Colonic mucosa (tissue), 4 donors: ENCODE measurements around the gene ZNF641. TPM values are rescaled to one million over a fixed set of nuclear protein-coding genes. Genes with fewer than 3 reads are reported as not detected.

Experiments
- DNase-seq: peaks from one replicate; pipeline ENCODE4 v3.0.0-alpha.2; 2020
- H3K27ac ChIP-seq: fragments of 200-600 bp; one replicate; pipeline ENCODE4 v1.8.0; 2021
- H3K27me3 ChIP-seq: fragments of 200-600 bp; one replicate; pipeline ENCODE4 v1.8.0; 2021
- H3K36me3 ChIP-seq: fragments of 200-600 bp; one replicate; pipeline ENCODE4 v1.8.0; 2021
- H3K4me1 ChIP-seq: fragments of 200-600 bp; one replicate; pipeline ENCODE4 v1.8.0; 2021; ENCODE audit warnings: mild to moderate bottlenecking
- H3K4me3 ChIP-seq: fragments of 200-600 bp; one replicate; pipeline ENCODE4 v1.8.0; 2021
- H3K9ac ChIP-seq, 2 donors: one replicate each; pipeline ENCODE4 v1.7.0; 2013; ENCODE audit warnings: control low read depth in 2 of 2, low read depth in 2 of 2, low read length in 2 of 2
- H3K9me3 ChIP-seq: fragments of 200-600 bp; one replicate; pipeline ENCODE4 v1.8.0; 2021
- intact Hi-C: fragments of 100-400 bp; cut with DNase I; formaldehyde crosslinking; loops from one replicate; pipeline ENCODE4 v1.14.1; 2022
- total RNA-seq, 2 donors: library from RNA; stranded (reverse); fragmentation: NEBNext Ultra II Directional in 1 of 2; extraction: Animal tissue kit (Norgen Biotek cat#: 25700) in 1 of 2; gene quantifications; one replicate each; pipeline ENCODE4 v1.2.1, GENCODE V29; 2021
- TF ChIP-seq, protein P1 (sequence below): fragments of 200-600 bp; IDR thresholded peaks from one replicate; pipeline ENCODE4 v1.8.0; 2022; ENCODE audit warnings: antibody characterized with exemption, mild to moderate bottlenecking
- donor health status: healthy.
- donor health status: DM: no; HTN: no; CAD: no.
- donor health status: DM: no; HTN: no; CAD: no.

ZNF641 gene
- total RNA-seq, 2 donors from 2014 or later = 7.4 TPM

DNA sequence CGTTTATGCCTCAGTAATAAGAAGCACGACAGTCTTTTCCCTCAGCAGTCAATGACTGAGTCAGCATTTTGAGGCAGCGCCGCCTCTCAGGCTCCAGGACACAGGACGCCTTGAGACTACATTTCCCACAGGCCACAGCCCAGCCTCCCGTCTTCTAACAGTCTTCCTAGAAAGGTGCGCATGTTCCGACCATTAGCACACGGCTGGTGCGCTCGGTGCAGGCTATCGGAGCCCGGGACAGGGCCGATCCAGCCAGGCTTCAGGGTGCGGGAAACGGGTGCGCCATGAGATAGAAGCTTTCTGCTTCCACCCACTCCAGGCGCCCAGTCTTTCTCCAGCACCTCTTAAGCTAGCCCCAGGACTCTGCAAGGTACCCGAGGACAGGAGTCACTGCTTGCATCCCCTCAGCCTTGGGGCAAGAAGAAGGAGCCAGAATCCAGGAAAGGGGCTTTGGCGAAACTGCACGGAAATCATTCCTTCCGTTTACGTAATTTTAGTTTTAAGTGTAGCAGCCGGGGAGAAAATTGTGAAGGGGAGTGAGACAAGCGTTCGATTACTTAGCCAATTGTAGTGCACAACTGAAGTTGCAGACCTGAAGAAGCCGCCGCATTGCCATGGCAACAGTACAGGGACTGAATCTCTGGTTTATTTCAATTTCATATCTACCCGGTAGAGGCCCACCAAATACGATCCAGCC, 54.0 kb downstream of the ZNF641 start:
- Histone ChIP-seq H3K9ac (peak overlapping the region; percentile 56 to 65), H3K9me3 (no peaks in the 10 kb centered on the region), H3K36me3 (no peaks in the 10 kb centered on the region), H3K4me3 (peak overlapping the region; percentile 39), H3K4me1 (no peaks in the 10 kb centered on the region), H3K27me3 (no peaks in the 10 kb centered on the region), H3K27ac (no peak overlapping the region)
- DNase-seq = peak; percentile 83
- TF ChIP-seq, protein P1, sequence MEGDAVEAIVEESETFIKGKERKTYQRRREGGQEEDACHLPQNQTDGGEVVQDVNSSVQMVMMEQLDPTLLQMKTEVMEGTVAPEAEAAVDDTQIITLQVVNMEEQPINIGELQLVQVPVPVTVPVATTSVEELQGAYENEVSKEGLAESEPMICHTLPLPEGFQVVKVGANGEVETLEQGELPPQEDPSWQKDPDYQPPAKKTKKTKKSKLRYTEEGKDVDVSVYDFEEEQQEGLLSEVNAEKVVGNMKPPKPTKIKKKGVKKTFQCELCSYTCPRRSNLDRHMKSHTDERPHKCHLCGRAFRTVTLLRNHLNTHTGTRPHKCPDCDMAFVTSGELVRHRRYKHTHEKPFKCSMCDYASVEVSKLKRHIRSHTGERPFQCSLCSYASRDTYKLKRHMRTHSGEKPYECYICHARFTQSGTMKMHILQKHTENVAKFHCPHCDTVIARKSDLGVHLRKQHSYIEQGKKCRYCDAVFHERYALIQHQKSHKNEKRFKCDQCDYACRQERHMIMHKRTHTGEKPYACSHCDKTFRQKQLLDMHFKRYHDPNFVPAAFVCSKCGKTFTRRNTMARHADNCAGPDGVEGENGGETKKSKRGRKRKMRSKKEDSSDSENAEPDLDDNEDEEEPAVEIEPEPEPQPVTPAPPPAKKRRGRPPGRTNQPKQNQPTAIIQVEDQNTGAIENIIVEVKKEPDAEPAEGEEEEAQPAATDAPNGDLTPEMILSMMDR = no peak
- intact Hi-C loops = no loop called here

DNA sequence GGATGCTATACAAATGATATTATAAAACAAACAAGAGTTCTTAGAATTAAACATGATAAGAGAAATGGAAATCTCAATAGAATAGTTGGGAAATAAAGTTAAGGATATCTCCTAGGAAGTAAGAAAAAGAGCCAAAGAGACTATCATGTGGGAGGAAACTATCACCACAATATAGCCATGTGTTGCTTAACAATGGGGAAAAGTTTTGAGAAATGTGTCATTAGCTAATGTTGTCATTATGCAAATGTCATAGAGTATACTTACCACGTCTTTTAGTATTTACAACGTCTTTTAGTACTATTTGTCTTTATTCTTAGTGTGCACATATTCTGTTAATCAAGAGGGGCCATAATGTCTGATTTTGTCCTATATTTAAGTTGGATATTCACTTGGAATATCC, 58.7 kb downstream of the ZNF641 start:
- no peaks in the 10 kb centered on the region for H3K36me3 ChIP-seq
- no peaks in the 10 kb centered on the region for H3K9me3 ChIP-seq
- H3K9ac ChIP-seq = no peak overlapping the region
- TF ChIP-seq, protein P1 = no peak
- DNase-seq = no peak
- H3K27ac ChIP-seq = no peak overlapping the region
- intact Hi-C loops = no loop called here
- H3K4me1 ChIP-seq = no peaks in the 10 kb centered on the region
- no peaks in the 10 kb centered on the region for H3K27me3 ChIP-seq
- H3K4me3 ChIP-seq = no peak overlapping the region

DNA sequence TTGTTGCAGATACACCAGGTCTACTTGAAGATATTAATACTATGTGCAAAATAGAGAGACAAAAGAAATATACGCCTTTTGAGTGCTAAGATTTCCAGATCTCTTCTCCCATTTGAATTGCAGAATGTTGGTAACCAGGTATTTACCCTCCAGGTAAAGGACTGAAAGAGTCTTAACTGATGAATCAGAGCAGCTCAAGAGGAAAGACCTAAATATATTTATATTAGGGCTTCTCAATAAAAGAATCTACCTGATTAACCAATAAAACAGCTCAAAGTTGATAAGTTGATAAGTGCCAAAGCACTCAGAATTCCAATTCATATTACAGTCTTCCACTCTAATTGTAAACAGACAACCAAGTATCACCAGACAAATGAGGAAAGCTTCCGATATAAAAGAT, 59.2 kb downstream of the ZNF641 start:
- no peak for DNase-seq
- TF ChIP-seq, protein P1 = no peak
- Histone ChIP-seq H3K4me3 (no peak overlapping the region), H3K36me3 (no peaks in the 10 kb centered on the region), H3K27ac (no peak overlapping the region), H3K9me3 (no peaks in the 10 kb centered on the region), H3K27me3 (no peaks in the 10 kb centered on the region), H3K4me1 (no peaks in the 10 kb centered on the region), H3K9ac (no peak overlapping the region)
- intact Hi-C loops = no loop called here

DNA sequence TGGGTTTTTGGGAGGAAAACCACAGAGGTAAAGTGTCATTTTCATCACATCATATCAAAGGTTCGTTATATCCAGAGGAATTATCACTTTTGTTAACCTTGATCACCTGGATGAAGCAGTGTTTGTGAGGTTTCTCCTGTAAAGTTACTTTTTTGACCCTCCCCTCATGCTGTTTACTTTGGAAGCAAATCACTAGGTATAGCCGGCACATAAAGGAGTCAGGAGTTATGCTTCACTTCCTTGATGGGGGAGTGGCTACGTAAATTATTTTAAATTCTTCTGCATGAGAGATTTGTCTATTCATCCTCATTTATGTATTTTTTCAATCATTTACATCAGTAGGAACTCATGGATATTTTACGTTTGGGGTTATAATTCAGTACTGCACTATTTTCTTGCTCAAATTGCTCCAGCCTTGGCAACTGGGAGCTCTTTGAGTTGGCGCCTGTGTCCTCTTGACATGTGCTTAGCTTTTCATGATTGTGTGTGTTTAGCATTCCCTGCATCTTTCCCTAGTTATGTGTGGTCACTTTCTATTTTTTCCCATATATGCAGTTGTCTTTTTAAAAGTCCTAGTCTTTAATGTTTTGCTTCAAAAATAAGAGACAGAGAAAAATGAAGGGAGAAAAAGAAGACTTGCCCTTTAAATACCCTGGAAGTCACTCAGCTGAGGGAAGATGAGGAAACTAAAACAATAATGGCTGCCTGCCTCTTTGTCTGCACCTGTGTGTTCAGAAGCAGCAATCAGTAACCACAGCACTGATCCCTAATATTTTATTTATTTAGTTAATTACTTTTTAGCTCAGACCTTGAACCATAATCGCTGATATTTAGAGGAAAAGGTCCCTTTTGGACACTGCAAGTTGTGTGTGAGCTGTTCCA, 62.1 kb downstream of the ZNF641 start:
- no peaks in the 10 kb centered on the region for H3K27me3 ChIP-seq
- intact Hi-C loops = no loop called here
- TF ChIP-seq, protein P1 = no peak
- H3K36me3 ChIP-seq = no peaks in the 10 kb centered on the region
- no peak overlapping the region for H3K4me3 ChIP-seq
- H3K9ac ChIP-seq = no peak overlapping the region
- no peaks in the 10 kb centered on the region for H3K4me1 ChIP-seq
- no peak overlapping the region for H3K27ac ChIP-seq
- no peak for DNase-seq
- no peaks in the 10 kb centered on the region for H3K9me3 ChIP-seq

Other genes starting within 250 kb of the ZNF641 start
- gene SENP1, start 244.8 kb downstream of the ZNF641 start, total RNA-seq = 10 to 100 TPM; 14.9 to 16.8 TPM
- gene PFKM, start 231.6 kb downstream of the ZNF641 start, total RNA-seq = 10 to 100 TPM; 39.2 to 64.6 TPM
- 10 to 100 TPM; 37.0 to 39.5 TPM for gene ASB8, start 193.4 kb downstream of the ZNF641 start, total RNA-seq
- under 1 TPM; 0.35 to 0.53 TPM for gene CCDC184, start 167.3 kb downstream of the ZNF641 start, total RNA-seq
- gene OR10AD1, start 147.6 kb downstream of the ZNF641 start, total RNA-seq = not detected
- not detected for gene ANP32D, start 121.6 kb upstream of the ZNF641 start, total RNA-seq
- gene C12orf54, start 131.6 kb upstream of the ZNF641 start, total RNA-seq = not detected
- not detected for gene OR8S1, start 174.7 kb upstream of the ZNF641 start, total RNA-seq
- gene LALBA, start 219.1 kb upstream of the ZNF641 start, total RNA-seq = not detected